ENCODE measurements around the gene AGRP.

- TF ChIP-seq CTCF (IDR thresholded peaks at IDR 0.05) = no peak
- no peak for TF ChIP-seq POLR2A (IDR thresholded peaks at IDR 0.05)
Measured at GRCh38 chr16:67468731-67469130, 14.6 kb downstream of the AGRP start.

All from heart left ventricle (tissue), 13 donors.